IPS-15b (cell line): ENCODE data around the gene RAPGEFL1.

ENCODE experiments used
- H3K27me3 ChIP-seq: one replicate; pipeline ENCODE4 v1.6.1; 2013; ENCODE audit warnings: low read length; ENCODE audit not compliant: control insufficient read depth, insufficient read depth
- H3K36me3 ChIP-seq: one replicate; pipeline ENCODE4 v1.6.1; 2013; ENCODE audit warnings: low read length; ENCODE audit not compliant: control insufficient read depth, insufficient read depth
- H3K4me1 ChIP-seq: one replicate; pipeline ENCODE4 v1.6.1; 2013; ENCODE audit warnings: mild to moderate bottlenecking, low read length; ENCODE audit not compliant: control insufficient read depth, insufficient read depth
- H3K4me3 ChIP-seq: one replicate; pipeline ENCODE4 v1.5.1; 2013; ENCODE audit warnings: low read depth, low read length
- H3K9ac ChIP-seq: one replicate; pipeline ENCODE4 v1.6.1; 2013; ENCODE audit warnings: low read depth, mild to moderate bottlenecking, low read length
- H3K9me3 ChIP-seq: one replicate; pipeline ENCODE4 v1.6.1; 2013; ENCODE audit warnings: mild to moderate bottlenecking, low read length; ENCODE audit not compliant: control insufficient read depth, insufficient read depth

RAPGEFL1 gene

GRCh38 chr17:40153603-40154236 is 23.6 kb upstream of the RAPGEFL1 start:
- Histone ChIP-seq H3K27me3 (no peaks in the 10 kb centered on the region), H3K4me1 (no peaks in the 10 kb centered on the region), H3K9me3 (no peaks in the 10 kb centered on the region), H3K9ac (no peak overlapping the region), H3K36me3 (peaks cover 10% of the 10 kb centered on the region), H3K4me3 (no peak overlapping the region)

- H3K9me3 ChIP-seq, result no peaks in the 10 kb centered on the region
- H3K27me3 ChIP-seq, result no peaks in the 10 kb centered on the region
- peaks cover 14% of the 10 kb centered on the region for H3K36me3 ChIP-seq
- H3K9ac ChIP-seq, result no peak overlapping the region
- H3K4me1 ChIP-seq, result no peaks in the 10 kb centered on the region
- H3K4me3 ChIP-seq, result no peak overlapping the region
Observed at GRCh38 chr17:40157973-40158372, 19.3 kb upstream of the RAPGEFL1 start.

- H3K27me3 ChIP-seq, result no peaks in the 10 kb centered on the region
- H3K4me1 ChIP-seq, result no peaks in the 10 kb centered on the region
- no peaks in the 10 kb centered on the region for H3K9me3 ChIP-seq
- H3K4me3 ChIP-seq, result no peak overlapping the region
- no peak overlapping the region for H3K9ac ChIP-seq
- peaks cover 16% of the 10 kb centered on the region for H3K36me3 ChIP-seq
Observed at GRCh38 chr17:40158438-40159013, 18.7 kb upstream of the RAPGEFL1 start.

- Histone ChIP-seq H3K36me3 (peaks cover 21% of the 10 kb centered on the region), H3K9me3 (no peaks in the 10 kb centered on the region), H3K27me3 (no peaks in the 10 kb centered on the region), H3K4me1 (no peaks in the 10 kb centered on the region), H3K9ac (no peak overlapping the region), H3K4me3 (no peak overlapping the region)
Observed at GRCh38 chr17:40159456-40159855, 17.8 kb upstream of the RAPGEFL1 start.

GRCh38 chr17:40167685-40168261 is 9.5 kb upstream of the RAPGEFL1 start:
- no peaks in the 10 kb centered on the region for H3K27me3 ChIP-seq
- H3K4me1 ChIP-seq, result no peaks in the 10 kb centered on the region
- H3K9ac ChIP-seq, result no peak overlapping the region
- no peak overlapping the region for H3K4me3 ChIP-seq
- peaks cover 46% of the 10 kb centered on the region for H3K36me3 ChIP-seq
- H3K9me3 ChIP-seq, result no peaks in the 10 kb centered on the region

GRCh38 chr17:40168262-40168832 is 8.9 kb upstream of the RAPGEFL1 start:
- H3K36me3 ChIP-seq, result peaks cover 45% of the 10 kb centered on the region

GRCh38 chr17:40170325-40170724 is 6.9 kb upstream of the RAPGEFL1 start:
- Histone ChIP-seq H3K36me3 (peaks cover 42% of the 10 kb centered on the region), H3K27me3 (no peaks in the 10 kb centered on the region)

More at GRCh38 chr17:40168262-40168832, 8.9 kb upstream of the RAPGEFL1 start:
- no peak overlapping the region for H3K4me3 ChIP-seq
- no peaks in the 10 kb centered on the region for H3K27me3 ChIP-seq
- H3K9ac ChIP-seq, result no peak overlapping the region
- no peaks in the 10 kb centered on the region for H3K9me3 ChIP-seq
- no peaks in the 10 kb centered on the region for H3K4me1 ChIP-seq

GRCh38 chr17:40171750-40172149 is 5.5 kb upstream of the RAPGEFL1 start:
- no peaks in the 10 kb centered on the region for H3K27me3 ChIP-seq
- no peak overlapping the region for H3K9ac ChIP-seq
- H3K4me3 ChIP-seq, result no peak overlapping the region
- no peaks in the 10 kb centered on the region for H3K4me1 ChIP-seq
- no peaks in the 10 kb centered on the region for H3K9me3 ChIP-seq
- peaks cover 41% of the 10 kb centered on the region for H3K36me3 ChIP-seq

More at GRCh38 chr17:40170325-40170724, 6.9 kb upstream of the RAPGEFL1 start:
- H3K9ac ChIP-seq, result no peak overlapping the region
- no peaks in the 10 kb centered on the region for H3K9me3 ChIP-seq
- H3K4me1 ChIP-seq, result no peaks in the 10 kb centered on the region
- H3K4me3 ChIP-seq, result no peak overlapping the region

GRCh38 chr17:40173091-40173777 is 4.0 kb upstream of the RAPGEFL1 start:
- H3K9ac ChIP-seq, result no peak overlapping the region
- H3K27me3 ChIP-seq, result no peaks in the 10 kb centered on the region
- no peaks in the 10 kb centered on the region for H3K4me1 ChIP-seq
- H3K36me3 ChIP-seq, result peaks cover 33% of the 10 kb centered on the region
- no peak overlapping the region for H3K4me3 ChIP-seq
- no peaks in the 10 kb centered on the region for H3K9me3 ChIP-seq

- no peak overlapping the region for H3K9ac ChIP-seq
- no peaks in the 10 kb centered on the region for H3K27me3 ChIP-seq
- H3K4me1 ChIP-seq, result peaks cover 2% of the 10 kb centered on the region
- no peak overlapping the region for H3K4me3 ChIP-seq
- no peaks in the 10 kb centered on the region for H3K9me3 ChIP-seq
- H3K36me3 ChIP-seq, result peaks cover 29% of the 10 kb centered on the region
Observed at GRCh38 chr17:40173778-40174135, 3.5 kb upstream of the RAPGEFL1 start.

GRCh38 chr17:40174514-40174913 is 2.8 kb upstream of the RAPGEFL1 start:
- Histone ChIP-seq H3K9ac (no peak overlapping the region), H3K36me3 (peaks cover 23% of the 10 kb centered on the region), H3K4me1 (peaks cover 2% of the 10 kb centered on the region), H3K4me3 (no peak overlapping the region), H3K9me3 (no peaks in the 10 kb centered on the region), H3K27me3 (no peaks in the 10 kb centered on the region)
